Liver (tissue), 9 donors: ENCODE measurements around the gene SPRYD3. TPM values are rescaled to one million over a fixed set of nuclear protein-coding genes. Genes with fewer than 3 reads are reported as not detected.

ENCODE experiments used
- DNase-seq: peaks from one replicate; pipeline ENCODE4 v3.0.0-alpha.2; 2017; ENCODE audit warnings: low spot score
- H3K27ac ChIP-seq, 2 donors: one replicate each; pipeline ENCODE4 v1.7.0; 2013; ENCODE audit warnings: inconsistent platforms in 2 of 2, low read length in 2 of 2, control low read depth in 1 of 2, low read depth in 1 of 2, mild to moderate bottlenecking in 1 of 2
- H3K27me3 ChIP-seq, 4 donors: one replicate each; pipeline versions ENCODE4 v1.6.1 to v1.7.0; 2013; ENCODE audit warnings: low read length in 3 of 4, inconsistent platforms in 1 of 4, mild to moderate bottlenecking in 1 of 4, moderate library complexity in 1 of 4; ENCODE audit not compliant: control insufficient read depth in 4 of 4, insufficient read depth in 4 of 4
- H3K36me3 ChIP-seq, 4 donors: one replicate each; pipeline versions ENCODE4 v1.6.1 to v1.7.0; 2013; ENCODE audit warnings: low read length in 3 of 4, mild to moderate bottlenecking in 3 of 4, low read depth in 1 of 4, moderate library complexity in 1 of 4; ENCODE audit not compliant: control insufficient read depth in 4 of 4, insufficient read depth in 3 of 4
- H3K4me1 ChIP-seq, 4 donors: one replicate each; pipeline versions ENCODE4 v1.6.1 to v1.7.0; 2013; ENCODE audit warnings: low read length in 3 of 4, mild to moderate bottlenecking in 3 of 4, moderate library complexity in 1 of 4; ENCODE audit not compliant: control insufficient read depth in 4 of 4, insufficient read depth in 4 of 4
- H3K4me3 ChIP-seq, 3 donors: one replicate each; pipeline versions ENCODE4 v1.6.1 to v1.7.0; 2013; ENCODE audit warnings: low read length in 3 of 3, control low read depth in 1 of 3, low read depth in 1 of 3, mild to moderate bottlenecking in 1 of 3
- H3K9ac ChIP-seq, 2 donors: one replicate each; pipeline ENCODE4 v1.7.0; 2013; ENCODE audit warnings: low read length in 2 of 2, mild to moderate bottlenecking in 2 of 2, moderate library complexity in 2 of 2, control low read depth in 1 of 2, low read depth in 1 of 2
- H3K9me3 ChIP-seq, 4 donors: one replicate each; pipeline versions ENCODE4 v1.6.1 to v1.7.0; 2013; ENCODE audit warnings: low read length in 3 of 4; ENCODE audit not compliant: control insufficient read depth in 4 of 4
- FOXA1 ChIP-seq: IDR thresholded peaks from 2 replicates; pipeline ENCODE4 v1.6.1; 2016; ENCODE audit warnings: antibody characterized with exemption
- FOXA2 ChIP-seq: IDR thresholded peaks from 2 replicates; pipeline ENCODE4 v1.6.1; 2016; ENCODE audit warnings: antibody characterized with exemption
- GABPA ChIP-seq, 2 donors: IDR thresholded peaks in 1 of 2; conservative IDR thresholded peaks in 1 of 2; 2 replicates each; pipeline ENCODE4 v1.6.1; 2016; ENCODE audit warnings: antibody characterized with exemption in 2 of 2, mild to moderate bottlenecking in 1 of 2, moderate library complexity in 1 of 2
- HNF4A ChIP-seq, 2 donors: conservative IDR thresholded peaks; 2 replicates each; pipeline ENCODE4 v1.6.1; 2016; ENCODE audit warnings: antibody characterized with exemption in 2 of 2, mild to moderate bottlenecking in 2 of 2
- HNF4G ChIP-seq: IDR thresholded peaks from 2 replicates; pipeline ENCODE4 v1.6.1; 2016; ENCODE audit warnings: antibody characterized with exemption
- JUND ChIP-seq, 2 donors: IDR thresholded peaks; 2 replicates each; pipeline ENCODE4 v1.6.1; 2016; ENCODE audit warnings: antibody characterized with exemption in 2 of 2
- NR2F2 ChIP-seq: IDR thresholded peaks from 2 replicates; pipeline ENCODE4 v1.6.1; 2016; ENCODE audit warnings: antibody characterized with exemption
- RAD21 ChIP-seq, 2 donors: IDR thresholded peaks; 2 replicates each; pipeline ENCODE4 v1.6.1; 2016; ENCODE audit warnings: antibody characterized with exemption in 2 of 2, mild to moderate bottlenecking in 2 of 2
- RXRA ChIP-seq, 2 donors: IDR thresholded peaks; 2 replicates each; pipeline ENCODE4 v1.6.1; 2017 to 2018; ENCODE audit warnings: antibody characterized with exemption in 2 of 2, mild to moderate bottlenecking in 1 of 2
- SP1 ChIP-seq: IDR thresholded peaks from 2 replicates; pipeline ENCODE4 v1.6.1; 2018; ENCODE audit warnings: antibody characterized with exemption, mild to moderate bottlenecking
- TAF1 ChIP-seq: conservative IDR thresholded peaks from 2 replicates; pipeline ENCODE4 v1.6.1; 2016; ENCODE audit warnings: antibody characterized with exemption, mild to moderate bottlenecking
- YY1 ChIP-seq: IDR thresholded peaks from 2 replicates; pipeline ENCODE4 v1.6.1; 2016; ENCODE audit warnings: antibody characterized with exemption, mild to moderate bottlenecking
- WGBS: extraction: QIAGEN DNeasy Blood & Tissue Kit; methylation state at CpG from one replicate; pipeline ENCODE4 v1.1.7; 2013; 5-methylcytosine and 5-hydroxymethylcytosine counted together
- polyA plus RNA-seq, 2 donors: library from polyadenylated mRNA; stranded (reverse) in 1 of 2; unstranded in 1 of 2; fragments of 200-250 nt in 1 of 2; fragments of >200 nt in 1 of 2; fragmentation: Nextera tagmentation in 1 of 2; extraction: Ambion mirVana in 1 of 2; gene quantifications; one replicate each; pipeline versions ENCODE4 v1.2.1 to v1.2.3, GENCODE V29; 2013 to 2015
- total RNA-seq, 2 donors: library from RNA; depleted of rRNA; stranded (reverse); fragments of >200 nt; gene quantifications; one replicate each; pipeline ENCODE4 v1.2.3, GENCODE V29; 2014
- TF ChIP-seq, protein P1 (sequence below): IDR thresholded peaks from 2 replicates; pipeline ENCODE4 v1.6.1; 2016; ENCODE audit warnings: antibody characterized with exemption, mild to moderate bottlenecking
- TF ChIP-seq, protein P2 (sequence below): fragments of 150-350 bp; IDR thresholded peaks from 2 replicates; pipeline ENCODE4 v1.5.1; 2017; ENCODE audit warnings: improper control_type of control experiment, low read depth, low read length; ENCODE audit not compliant: missing input control
- TF ChIP-seq, protein P3 (sequence below): IDR thresholded peaks from 2 replicates; pipeline ENCODE4 v1.6.1; 2016; ENCODE audit warnings: antibody characterized with exemption
- TF ChIP-seq, protein P4 (sequence below): IDR thresholded peaks from 2 replicates; pipeline ENCODE4 v1.6.1; 2016; ENCODE audit warnings: antibody characterized with exemption
- TF ChIP-seq, protein P5 (sequence below): IDR thresholded peaks from 2 replicates; pipeline ENCODE4 v1.6.1; 2016; ENCODE audit warnings: antibody characterized with exemption
- donor health status: healthy.
- donor health status: healthy.
- donor health status: healthy.
- donor health status: healthy.
- donor health status: healthy.

The SPRYD3 gene
- total and polyA plus RNA-seq, 4 donors: 6.0 to 20.3 (median 13.3) TPM

DNA sequence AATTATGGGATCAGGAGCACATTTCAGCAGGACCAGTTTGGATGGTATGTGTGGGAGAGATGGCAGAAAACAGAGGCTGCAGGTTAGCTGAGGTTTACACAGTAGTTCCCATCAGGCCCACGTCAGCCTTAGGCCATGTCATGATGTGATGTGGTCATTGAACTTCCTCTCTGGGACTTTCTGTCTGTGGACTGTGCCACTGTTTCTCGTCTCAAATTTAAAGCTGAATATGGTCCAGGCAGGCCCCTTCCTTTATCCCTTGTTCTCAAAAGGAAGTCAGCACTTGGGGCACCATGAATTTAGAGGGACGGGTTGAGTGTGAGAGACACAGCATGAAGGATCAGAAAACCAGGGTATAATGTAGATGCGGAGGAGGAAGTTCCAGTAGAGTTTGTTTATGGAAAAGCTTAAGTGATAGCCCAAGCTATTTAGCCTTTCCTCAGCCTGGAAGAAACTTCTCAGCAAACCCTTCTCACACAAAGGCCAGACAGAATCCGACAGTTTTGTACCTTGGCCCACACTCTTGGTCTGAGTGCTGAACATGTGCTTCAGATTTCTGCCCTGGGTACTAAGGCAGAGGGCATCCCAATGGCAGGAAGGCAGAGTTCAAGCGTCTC is 14.7 kb upstream of the SPRYD3 start:
- TF ChIP-seq RXRA (IDR thresholded peaks at IDR 0.05) (peak in 1 of 2 donors; percentile 20), NR2F2 (no peak)
- TF ChIP-seq, protein P1, sequence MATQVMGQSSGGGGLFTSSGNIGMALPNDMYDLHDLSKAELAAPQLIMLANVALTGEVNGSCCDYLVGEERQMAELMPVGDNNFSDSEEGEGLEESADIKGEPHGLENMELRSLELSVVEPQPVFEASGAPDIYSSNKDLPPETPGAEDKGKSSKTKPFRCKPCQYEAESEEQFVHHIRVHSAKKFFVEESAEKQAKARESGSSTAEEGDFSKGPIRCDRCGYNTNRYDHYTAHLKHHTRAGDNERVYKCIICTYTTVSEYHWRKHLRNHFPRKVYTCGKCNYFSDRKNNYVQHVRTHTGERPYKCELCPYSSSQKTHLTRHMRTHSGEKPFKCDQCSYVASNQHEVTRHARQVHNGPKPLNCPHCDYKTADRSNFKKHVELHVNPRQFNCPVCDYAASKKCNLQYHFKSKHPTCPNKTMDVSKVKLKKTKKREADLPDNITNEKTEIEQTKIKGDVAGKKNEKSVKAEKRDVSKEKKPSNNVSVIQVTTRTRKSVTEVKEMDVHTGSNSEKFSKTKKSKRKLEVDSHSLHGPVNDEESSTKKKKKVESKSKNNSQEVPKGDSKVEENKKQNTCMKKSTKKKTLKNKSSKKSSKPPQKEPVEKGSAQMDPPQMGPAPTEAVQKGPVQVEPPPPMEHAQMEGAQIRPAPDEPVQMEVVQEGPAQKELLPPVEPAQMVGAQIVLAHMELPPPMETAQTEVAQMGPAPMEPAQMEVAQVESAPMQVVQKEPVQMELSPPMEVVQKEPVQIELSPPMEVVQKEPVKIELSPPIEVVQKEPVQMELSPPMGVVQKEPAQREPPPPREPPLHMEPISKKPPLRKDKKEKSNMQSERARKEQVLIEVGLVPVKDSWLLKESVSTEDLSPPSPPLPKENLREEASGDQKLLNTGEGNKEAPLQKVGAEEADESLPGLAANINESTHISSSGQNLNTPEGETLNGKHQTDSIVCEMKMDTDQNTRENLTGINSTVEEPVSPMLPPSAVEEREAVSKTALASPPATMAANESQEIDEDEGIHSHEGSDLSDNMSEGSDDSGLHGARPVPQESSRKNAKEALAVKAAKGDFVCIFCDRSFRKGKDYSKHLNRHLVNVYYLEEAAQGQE: peak; percentile 24
- H3K9me3 ChIP-seq: no peaks in the 10 kb centered on the region
- H3K4me3 ChIP-seq: no peak overlapping the region
- H3K36me3 ChIP-seq: no peaks in the 10 kb centered on the region
- WGBS: 79% methylated on average over 6 of the region's 6 CpGs
- H3K9ac ChIP-seq: no peak overlapping the region
- peaks cover 5 to 16% (median 7%) of the 10 kb centered on the region in 4 donors for H3K4me1 ChIP-seq
- H3K27ac ChIP-seq: peak overlapping the region; percentile 53 to 67
- no peaks in the 10 kb centered on the region for H3K27me3 ChIP-seq
- DNase-seq: no peak

- DNase-seq: no peak
- WGBS: 90% methylated on average over 6 of the region's 6 CpGs
- TF ChIP-seq GABPA (IDR thresholded peaks at IDR 0.05 in 1 of 2, conservative IDR thresholded peaks at IDR 0.05 in 1 of 2): no peak
- TF ChIP-seq NR2F2: no peak
- TF ChIP-seq SP1: no peak
- no peak for TF ChIP-seq HNF4A (conservative IDR thresholded peaks at IDR 0.05)
- TF ChIP-seq, protein P2, sequence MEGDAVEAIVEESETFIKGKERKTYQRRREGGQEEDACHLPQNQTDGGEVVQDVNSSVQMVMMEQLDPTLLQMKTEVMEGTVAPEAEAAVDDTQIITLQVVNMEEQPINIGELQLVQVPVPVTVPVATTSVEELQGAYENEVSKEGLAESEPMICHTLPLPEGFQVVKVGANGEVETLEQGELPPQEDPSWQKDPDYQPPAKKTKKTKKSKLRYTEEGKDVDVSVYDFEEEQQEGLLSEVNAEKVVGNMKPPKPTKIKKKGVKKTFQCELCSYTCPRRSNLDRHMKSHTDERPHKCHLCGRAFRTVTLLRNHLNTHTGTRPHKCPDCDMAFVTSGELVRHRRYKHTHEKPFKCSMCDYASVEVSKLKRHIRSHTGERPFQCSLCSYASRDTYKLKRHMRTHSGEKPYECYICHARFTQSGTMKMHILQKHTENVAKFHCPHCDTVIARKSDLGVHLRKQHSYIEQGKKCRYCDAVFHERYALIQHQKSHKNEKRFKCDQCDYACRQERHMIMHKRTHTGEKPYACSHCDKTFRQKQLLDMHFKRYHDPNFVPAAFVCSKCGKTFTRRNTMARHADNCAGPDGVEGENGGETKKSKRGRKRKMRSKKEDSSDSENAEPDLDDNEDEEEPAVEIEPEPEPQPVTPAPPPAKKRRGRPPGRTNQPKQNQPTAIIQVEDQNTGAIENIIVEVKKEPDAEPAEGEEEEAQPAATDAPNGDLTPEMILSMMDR: no peak
- TF ChIP-seq HNF4G: no peak
- TF ChIP-seq, protein P3, sequence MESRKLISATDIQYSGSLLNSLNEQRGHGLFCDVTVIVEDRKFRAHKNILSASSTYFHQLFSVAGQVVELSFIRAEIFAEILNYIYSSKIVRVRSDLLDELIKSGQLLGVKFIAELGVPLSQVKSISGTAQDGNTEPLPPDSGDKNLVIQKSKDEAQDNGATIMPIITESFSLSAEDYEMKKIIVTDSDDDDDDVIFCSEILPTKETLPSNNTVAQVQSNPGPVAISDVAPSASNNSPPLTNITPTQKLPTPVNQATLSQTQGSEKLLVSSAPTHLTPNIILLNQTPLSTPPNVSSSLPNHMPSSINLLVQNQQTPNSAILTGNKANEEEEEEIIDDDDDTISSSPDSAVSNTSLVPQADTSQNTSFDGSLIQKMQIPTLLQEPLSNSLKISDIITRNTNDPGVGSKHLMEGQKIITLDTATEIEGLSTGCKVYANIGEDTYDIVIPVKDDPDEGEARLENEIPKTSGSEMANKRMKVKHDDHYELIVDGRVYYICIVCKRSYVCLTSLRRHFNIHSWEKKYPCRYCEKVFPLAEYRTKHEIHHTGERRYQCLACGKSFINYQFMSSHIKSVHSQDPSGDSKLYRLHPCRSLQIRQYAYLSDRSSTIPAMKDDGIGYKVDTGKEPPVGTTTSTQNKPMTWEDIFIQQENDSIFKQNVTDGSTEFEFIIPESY: no peak
- no peak for TF ChIP-seq RAD21 (IDR thresholded peaks at IDR 0.05)
- TF ChIP-seq FOXA1: no peak
- TF ChIP-seq, protein P4, sequence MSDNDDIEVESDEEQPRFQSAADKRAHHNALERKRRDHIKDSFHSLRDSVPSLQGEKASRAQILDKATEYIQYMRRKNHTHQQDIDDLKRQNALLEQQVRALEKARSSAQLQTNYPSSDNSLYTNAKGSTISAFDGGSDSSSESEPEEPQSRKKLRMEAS: no peak
- TF ChIP-seq, protein P5, sequence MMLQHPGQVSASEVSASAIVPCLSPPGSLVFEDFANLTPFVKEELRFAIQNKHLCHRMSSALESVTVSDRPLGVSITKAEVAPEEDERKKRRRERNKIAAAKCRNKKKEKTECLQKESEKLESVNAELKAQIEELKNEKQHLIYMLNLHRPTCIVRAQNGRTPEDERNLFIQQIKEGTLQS: no peak
- TF ChIP-seq, protein P1: no peak
- no peak for TF ChIP-seq YY1
- TF ChIP-seq RXRA (IDR thresholded peaks at IDR 0.05): no peak
- no peak for TF ChIP-seq TAF1
- TF ChIP-seq FOXA2: no peak
- TF ChIP-seq JUND (IDR thresholded peaks at IDR 0.05): no peak
Measured at GRCh38 chr12:53091756-53092155, 12.6 kb upstream of the SPRYD3 start.

More at GRCh38 chr12:53091756-53092155, 12.6 kb upstream of the SPRYD3 start:
- Histone ChIP-seq H3K27me3 (no peaks in the 10 kb centered on the region), H3K27ac (no peak overlapping the region), H3K4me1 (no peaks in the 10 kb centered on the region), H3K9ac (no peak overlapping the region), H3K9me3 (no peaks in the 10 kb centered on the region), H3K4me3 (no peak overlapping the region), H3K36me3 (no peaks in the 10 kb centered on the region)
